H9 (cell line): ENCODE results near the gene DPM3. TPM values are rescaled to one million over a fixed set of nuclear protein-coding genes. Genes with fewer than 3 reads are reported as not detected.

Experiments
- DNase-seq: peaks from one replicate; pipeline ENCODE4 v3.0.0-alpha.2; 2017
- H2AFZ ChIP-seq: one replicate; pipeline ENCODE4 v1.6.1; 2013; ENCODE audit warnings: mild to moderate bottlenecking, low read length, control low read depth, moderate library complexity
- H2AK5ac ChIP-seq: 2 replicates; pipeline ENCODE4 v1.6.1; 2013; ENCODE audit warnings: low read length, control low read depth, mixed read lengths; ENCODE audit not compliant: insufficient read length
- H2BK120ac ChIP-seq: one replicate; pipeline ENCODE4 v1.6.1; 2013; ENCODE audit warnings: low read depth, mild to moderate bottlenecking, low read length, control low read depth, inconsistent platforms; ENCODE audit not compliant: poor library complexity, severe bottlenecking
- H2BK12ac ChIP-seq: 2 replicates; pipeline ENCODE4 v1.6.1; 2013; ENCODE audit warnings: low read length, control low read depth, mixed read lengths, low read depth; ENCODE audit not compliant: insufficient read length
- H2BK15ac ChIP-seq: 2 replicates; pipeline ENCODE4 v1.6.1; 2013; ENCODE audit warnings: low read depth, low read length, control low read depth
- H2BK20ac ChIP-seq: one replicate; pipeline ENCODE4 v1.6.1; 2013; ENCODE audit warnings: low read depth, mild to moderate bottlenecking, low read length, control low read depth, inconsistent platforms; ENCODE audit not compliant: poor library complexity, severe bottlenecking
- H2BK5ac ChIP-seq: 2 replicates; pipeline ENCODE4 v1.6.1; 2013; ENCODE audit warnings: low read length, control low read depth, mixed read lengths; ENCODE audit not compliant: insufficient read length
- H3K14ac ChIP-seq: 2 replicates; pipeline ENCODE4 v1.6.1; 2013; ENCODE audit warnings: low read length, control low read depth; ENCODE audit not compliant: insufficient read depth
- H3K18ac ChIP-seq: 2 replicates; pipeline ENCODE4 v1.6.1; 2013; ENCODE audit warnings: low read depth, mild to moderate bottlenecking, mixed read lengths, low read length, control low read depth; ENCODE audit not compliant: insufficient read length
- H3K23ac ChIP-seq: 2 replicates; pipeline ENCODE4 v1.6.1; 2013; ENCODE audit warnings: low read length, control low read depth, mixed read lengths, low read depth; ENCODE audit not compliant: insufficient read length
- H3K23me2 ChIP-seq: 2 replicates; pipeline ENCODE4 v1.6.1; 2013; ENCODE audit warnings: low read depth, mild to moderate bottlenecking, mixed read lengths, low read length, control low read depth; ENCODE audit not compliant: insufficient read length, poor library complexity, severe bottlenecking
- H3K27ac ChIP-seq: 2 replicates; pipeline ENCODE4 v1.5.1; 2013; ENCODE audit warnings: low read length, control low read depth, mixed read lengths, low read depth; ENCODE audit not compliant: insufficient read length
- H3K27me3 ChIP-seq: 2 replicates; pipeline ENCODE4 v1.6.1; 2013; ENCODE audit warnings: low read length, control low read depth, inconsistent platforms; ENCODE audit not compliant: insufficient read depth
- H3K4ac ChIP-seq: 2 replicates; pipeline ENCODE4 v1.6.1; 2013; ENCODE audit warnings: low read depth, mild to moderate bottlenecking, control low read depth, inconsistent platforms, low read length, moderate library complexity
- H3K4me1 ChIP-seq: 2 replicates; pipeline ENCODE4 v1.6.1; 2013; ENCODE audit warnings: low read length, control low read depth, inconsistent platforms; ENCODE audit not compliant: insufficient read depth
- H3K4me2 ChIP-seq: 2 replicates; pipeline ENCODE4 v1.6.1; 2013; ENCODE audit warnings: low read length, control low read depth, mixed read lengths; ENCODE audit not compliant: insufficient read length, insufficient read depth
- H3K56ac ChIP-seq: 2 replicates; pipeline ENCODE4 v1.6.1; 2013; ENCODE audit warnings: low read depth, mild to moderate bottlenecking, mixed read lengths, low read length, control low read depth; ENCODE audit not compliant: insufficient read length
- H3K79me1 ChIP-seq: 2 replicates; pipeline ENCODE4 v1.6.1; 2013; ENCODE audit warnings: low read depth, mild to moderate bottlenecking, moderate library complexity, low read length, control low read depth, inconsistent platforms; ENCODE audit not compliant: insufficient read depth, poor library complexity, severe bottlenecking
- H3K79me2 ChIP-seq: 2 replicates; pipeline ENCODE4 v1.6.1; 2013; ENCODE audit warnings: low read length, control low read depth, inconsistent platforms; ENCODE audit not compliant: insufficient read depth
- H3K9ac ChIP-seq: 2 replicates; pipeline ENCODE4 v1.6.1; 2013; ENCODE audit warnings: low read length, control low read depth, mixed read lengths; ENCODE audit not compliant: insufficient read length; ENCODE audit errors: extremely low read depth
- H3K9me3 ChIP-seq: one replicate; pipeline ENCODE4 v1.6.1; 2013; ENCODE audit warnings: low read depth, low read length, inconsistent platforms; ENCODE audit not compliant: control insufficient read depth
- H3T11ph ChIP-seq: one replicate; pipeline ENCODE4 v1.6.1; 2013; ENCODE audit warnings: mild to moderate bottlenecking, low read length, control low read depth, inconsistent platforms
- H4K20me1 ChIP-seq: one replicate; pipeline ENCODE4 v1.6.1; 2013; ENCODE audit not compliant: control insufficient read depth, insufficient read length, insufficient read depth
- H4K5ac ChIP-seq: 2 replicates; pipeline ENCODE4 v1.6.1; 2013; ENCODE audit warnings: low read depth, mild to moderate bottlenecking, mixed read lengths, low read length, control low read depth; ENCODE audit not compliant: insufficient read length
- H4K8ac ChIP-seq: replicated peaks from 2 replicates; pipeline ENCODE4 v1.6.1; 2013; ENCODE audit warnings: low read length, control low read depth, mixed read lengths, low read depth; ENCODE audit not compliant: insufficient read length
- H4K91ac ChIP-seq: 2 replicates; pipeline ENCODE4 v1.6.1; 2013; ENCODE audit warnings: low read depth, mild to moderate bottlenecking, moderate library complexity, mixed read lengths, low read length, control low read depth; ENCODE audit not compliant: insufficient read length
- H3K27ac Mint-ChIP-seq, 3 experiments: 2 replicates in 2 of 3; 3 replicates in 1 of 3; pipeline ENCODE4 v1.8.0; 2020 to 2021; ENCODE audit warnings: mixed read lengths in 3 of 3, mild to moderate bottlenecking in 1 of 3, moderate library complexity in 1 of 3
- H3K27me3 Mint-ChIP-seq: 2 replicates; pipeline ENCODE4 v1.8.0; 2021; ENCODE audit warnings: low read depth, mild to moderate bottlenecking, moderate library complexity, mixed read lengths
- H3K36me3 Mint-ChIP-seq, 3 experiments: 2 replicates in 2 of 3; 3 replicates in 1 of 3; pipeline ENCODE4 v1.8.0; 2020 to 2021; ENCODE audit warnings: low read depth in 3 of 3, mixed read lengths in 3 of 3; ENCODE audit not compliant: insufficient read depth in 1 of 3
- H3K4me1 Mint-ChIP-seq, 2 experiments: 2 replicates each; pipeline ENCODE4 v1.8.0; 2020; ENCODE audit warnings: mixed read lengths in 2 of 2
- H3K4me3 Mint-ChIP-seq, 2 experiments: 2 replicates in 1 of 2; 3 replicates in 1 of 2; pipeline ENCODE4 v1.8.0; 2020 to 2021; ENCODE audit warnings: mild to moderate bottlenecking in 2 of 2, mixed read lengths in 2 of 2, moderate library complexity in 1 of 2
- H3K9me3 Mint-ChIP-seq, 2 experiments: 2 replicates in 1 of 2; 3 replicates in 1 of 2; pipeline ENCODE4 v1.8.0; 2020; ENCODE audit warnings: mild to moderate bottlenecking in 2 of 2, mixed read lengths in 2 of 2, moderate library complexity in 1 of 2
- CTCF ChIP-seq: fragments of 200-600 bp; sonication (generic); conservative IDR thresholded peaks from 3 replicates; pipeline ENCODE4 v1.8.0; 2021; ENCODE audit warnings: antibody characterized with exemption, mild to moderate bottlenecking
- WGBS: extraction: QIAGEN DNeasy Blood & Tissue Kit; methylation state at CpG from one replicate; pipeline ENCODE4 v1.1.7; 2013; ENCODE audit warnings: missing lambda C conversion rate, low lambda C conversion rate, mixed read lengths; ENCODE audit not compliant: insufficient read length; ENCODE audit errors: extremely low coverage; 5-methylcytosine and 5-hydroxymethylcytosine counted together
- total RNA-seq: library from RNA; stranded (reverse); gene quantifications from 2 replicates; pipeline ENCODE4 v1.2.1, GENCODE V29; 2021

DPM3 gene
- total RNA-seq, 1 experiment from 2014 or later = 48.5 TPM

- Histone ChIP-seq H2BK20ac (no peak overlapping the region), H4K91ac (no peak overlapping the region), H3K4me2 (no peak overlapping the region), H3K4me1 (no peaks in the 10 kb centered on the region), H4K5ac (no peak overlapping the region), H3T11ph (no peak overlapping the region), H3K79me2 (no peaks in the 10 kb centered on the region), H2AFZ (no peak overlapping the region), H3K23me2 (no peaks in the 10 kb centered on the region), H3K56ac (no peak overlapping the region), H2BK12ac (no peak overlapping the region), H3K18ac (no peak overlapping the region), H3K23ac (no peak overlapping the region), H3K4ac (no peak overlapping the region), H2BK5ac (no peak overlapping the region), H3K79me1 (no peaks in the 10 kb centered on the region), H3K27me3 (no peaks in the 10 kb centered on the region), H4K20me1 (no peaks in the 10 kb centered on the region), H2BK15ac (no peak overlapping the region), H3K9me3 (no peaks in the 10 kb centered on the region), H3K9ac (no peak overlapping the region), H3K14ac (no peak overlapping the region), H3K27ac (no peak overlapping the region), H4K8ac (no peak overlapping the region), H2AK5ac (no peak overlapping the region), H2BK120ac (no peak overlapping the region)
- Mint-ChIP-seq H3K27ac (no peak overlapping the region), H3K27me3 (peaks cover 53% of the 10 kb centered on the region), H3K36me3 (no peaks in the 10 kb centered on the region), H3K9me3 (no peaks in the 10 kb centered on the region), H3K4me1 (no peaks in the 10 kb centered on the region), H3K4me3 (no peak overlapping the region; a peak in 1 of 5 replicates)
- TF ChIP-seq CTCF = no peak
- no CpG with 5 or more reads among the region's 7 CpGs for WGBS
- DNase-seq = no peak
Measured at GRCh38 chr1:155104605-155105534, 35.5 kb downstream of the DPM3 start.
